Bronchial epithelial cell (primary cell): ENCODE measurements around the gene SQSTM1. TPM values are rescaled to one million over a fixed set of nuclear protein-coding genes. Genes with fewer than 3 reads are reported as not detected.
"Not testable (repeated sequence)": the region's sequence is repeated elsewhere in the genome, so short reads cannot be mapped to it uniquely, and the experiment has no call there.

ENCODE experiments used
- DNase-seq: peaks from one replicate; pipeline ENCODE4 v3.0.0-alpha.2; 2010; ENCODE audit warnings: low read depth
- FAIRE-seq: peaks from 2 replicates; lab custom pipeline; 2011; peaks lifted over from hg19 to GRCh38; lab: Jason Lieb, UNC
- H3K27me3 ChIP-seq: 2 replicates; pipeline ENCODE4 v1.5.1; 2011; ENCODE audit warnings: low read length; ENCODE audit not compliant: control insufficient read depth, insufficient read depth
- H3K36me3 ChIP-seq: 2 replicates; pipeline ENCODE4 v1.5.1; 2011; ENCODE audit warnings: low read length; ENCODE audit not compliant: control insufficient read depth, insufficient read depth
- H3K4me3 ChIP-seq: 2 replicates; pipeline ENCODE4 v1.5.1; 2011; ENCODE audit warnings: mild to moderate bottlenecking, low read depth, low read length, control low read depth
- total RNA-seq: library from RNA; depleted of rRNA; stranded (reverse); fragments of >200 nt; gene quantifications from 2 replicates; pipeline ENCODE4 v1.2.1, GENCODE V29; 2014
- TF ChIP-seq, protein P1 (sequence below): IDR thresholded peaks from 2 replicates; pipeline ENCODE4 v1.5.1; 2011; ENCODE audit warnings: mild to moderate bottlenecking, moderate library complexity, low read length, control low read depth, inconsistent platforms; ENCODE audit not compliant: insufficient read depth, severe bottlenecking

The SQSTM1 gene
- total RNA-seq, 1 donor from 2014 or later, result 733 TPM

- Histone ChIP-seq H3K36me3 (no peaks in the 10 kb centered on the region), H3K4me3 (no peak overlapping the region), H3K27me3 (no peaks in the 10 kb centered on the region)
- TF ChIP-seq, protein P1, sequence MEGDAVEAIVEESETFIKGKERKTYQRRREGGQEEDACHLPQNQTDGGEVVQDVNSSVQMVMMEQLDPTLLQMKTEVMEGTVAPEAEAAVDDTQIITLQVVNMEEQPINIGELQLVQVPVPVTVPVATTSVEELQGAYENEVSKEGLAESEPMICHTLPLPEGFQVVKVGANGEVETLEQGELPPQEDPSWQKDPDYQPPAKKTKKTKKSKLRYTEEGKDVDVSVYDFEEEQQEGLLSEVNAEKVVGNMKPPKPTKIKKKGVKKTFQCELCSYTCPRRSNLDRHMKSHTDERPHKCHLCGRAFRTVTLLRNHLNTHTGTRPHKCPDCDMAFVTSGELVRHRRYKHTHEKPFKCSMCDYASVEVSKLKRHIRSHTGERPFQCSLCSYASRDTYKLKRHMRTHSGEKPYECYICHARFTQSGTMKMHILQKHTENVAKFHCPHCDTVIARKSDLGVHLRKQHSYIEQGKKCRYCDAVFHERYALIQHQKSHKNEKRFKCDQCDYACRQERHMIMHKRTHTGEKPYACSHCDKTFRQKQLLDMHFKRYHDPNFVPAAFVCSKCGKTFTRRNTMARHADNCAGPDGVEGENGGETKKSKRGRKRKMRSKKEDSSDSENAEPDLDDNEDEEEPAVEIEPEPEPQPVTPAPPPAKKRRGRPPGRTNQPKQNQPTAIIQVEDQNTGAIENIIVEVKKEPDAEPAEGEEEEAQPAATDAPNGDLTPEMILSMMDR, result no peak
- no peak for FAIRE-seq
- no peak for DNase-seq
These were observed 38.9 kb upstream of the SQSTM1 start for GRCh38 chr5:179781846-179782245.

DNA sequence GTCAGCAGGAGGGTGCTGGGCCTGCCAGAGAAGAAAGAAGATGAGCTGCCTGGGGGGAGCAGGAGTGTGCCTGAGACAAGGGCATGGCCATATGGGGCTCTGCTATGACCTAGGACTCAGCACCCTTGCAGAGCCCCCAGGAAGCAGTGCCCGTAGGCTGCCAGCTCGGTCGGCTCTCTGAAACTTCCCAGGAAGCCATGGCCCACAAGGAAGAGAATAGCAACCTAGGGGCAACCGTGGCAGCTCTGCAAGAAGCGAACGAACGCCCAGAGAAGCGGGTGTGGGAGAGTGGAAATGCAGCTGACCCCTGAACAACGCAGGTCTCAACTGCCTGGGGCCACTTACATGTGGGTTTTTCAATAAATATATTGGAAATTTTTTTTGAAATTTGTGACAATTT lies 37.6 kb upstream of the SQSTM1 start:
- no peaks in the 10 kb centered on the region for H3K27me3 ChIP-seq
- TF ChIP-seq, protein P1, result no peak
- no peak for DNase-seq
- no peak for FAIRE-seq
- H3K36me3 ChIP-seq, result no peaks in the 10 kb centered on the region
- H3K4me3 ChIP-seq, result no peak overlapping the region

GRCh38 chr5:179786861-179787260 lies 33.8 kb upstream of the SQSTM1 start:
- TF ChIP-seq, protein P1, result no peak

GRCh38 chr5:179788193-179788854 lies 32.4 kb upstream of the SQSTM1 start:
- Histone ChIP-seq H3K36me3 (no peaks in the 10 kb centered on the region), H3K4me3 (no peak overlapping the region), H3K27me3 (no peaks in the 10 kb centered on the region)
- TF ChIP-seq, protein P1, result no peak
- no peak for DNase-seq
- FAIRE-seq, result peak; percentile 40

More at GRCh38 chr5:179786861-179787260, 33.8 kb upstream of the SQSTM1 start:
- Histone ChIP-seq H3K27me3 (no peaks in the 10 kb centered on the region), H3K36me3 (no peaks in the 10 kb centered on the region), H3K4me3 (no peak overlapping the region)
- no peak for FAIRE-seq
- no peak for DNase-seq

GRCh38 chr5:179789278-179789677 lies 31.4 kb upstream of the SQSTM1 start:
- not testable (repeated sequence) for DNase-seq, FAIRE-seq, H3K36me3 ChIP-seq, H3K4me3 ChIP-seq, H3K27me3 ChIP-seq

- FAIRE-seq, result no peak
- Histone ChIP-seq H3K4me3 (no peak overlapping the region), H3K27me3 (no peaks in the 10 kb centered on the region), H3K36me3 (no peaks in the 10 kb centered on the region)
- TF ChIP-seq, protein P1, result no peak
- DNase-seq, result no peak
These were observed 28.7 kb upstream of the SQSTM1 start for GRCh38 chr5:179791881-179792611.
